ENCODE results near the gene LCLAT1. TPM values are rescaled to one million over a fixed set of nuclear protein-coding genes. Genes with fewer than 3 reads are reported as not detected.

Gene LCLAT1
- total RNA-seq, 1 donor from 2014 or later, result 29.3 TPM

GRCh38 chr2:30559544-30560275 is 112.7 kb downstream of the LCLAT1 start:
- Mint-ChIP-seq H3K36me3 (ENCODE audit: insufficient read depth) (peaks cover 8% of the 10 kb centered on the region), H3K4me1 (ENCODE audit: low read depth) (no peaks in the 10 kb centered on the region), H3K9me3 (ENCODE audit: low read depth) (no peaks in the 10 kb centered on the region), H3K27me3 (no peaks in the 10 kb centered on the region), H3K27ac (no peak overlapping the region), H3K4me3 (ENCODE audit: low read depth) (no peak overlapping the region)
- DNase-seq (ENCODE audit: low spot score, unreplicated experiment), result no peak
- TF ChIP-seq CTCF (IDR thresholded peaks at IDR 0.05; ENCODE audit: unreplicated experiment), result no peak

GRCh38 chr2:30561349-30561748 is 114.3 kb downstream of the LCLAT1 start:
- Mint-ChIP-seq H3K27me3 (no peaks in the 10 kb centered on the region), H3K4me1 (ENCODE audit: low read depth) (no peaks in the 10 kb centered on the region), H3K27ac (no peak overlapping the region), H3K4me3 (ENCODE audit: low read depth) (no peak overlapping the region), H3K36me3 (ENCODE audit: insufficient read depth) (peaks cover 11% of the 10 kb centered on the region), H3K9me3 (ENCODE audit: low read depth) (no peaks in the 10 kb centered on the region)
- no peak for DNase-seq (ENCODE audit: low spot score, unreplicated experiment)
- no peak for TF ChIP-seq CTCF (IDR thresholded peaks at IDR 0.05; ENCODE audit: unreplicated experiment)

- H3K4me1 Mint-ChIP-seq (ENCODE audit: low read depth), result no peaks in the 10 kb centered on the region
- no peak for DNase-seq (ENCODE audit: low spot score, unreplicated experiment)
- H3K27me3 Mint-ChIP-seq, result no peaks in the 10 kb centered on the region
- H3K9me3 Mint-ChIP-seq (ENCODE audit: low read depth), result no peaks in the 10 kb centered on the region
- peaks cover 11% of the 10 kb centered on the region for H3K36me3 Mint-ChIP-seq (ENCODE audit: insufficient read depth)
- no peak for TF ChIP-seq CTCF (IDR thresholded peaks at IDR 0.05; ENCODE audit: unreplicated experiment)
- no peak overlapping the region for H3K27ac Mint-ChIP-seq
- no peak overlapping the region for H3K4me3 Mint-ChIP-seq (ENCODE audit: low read depth)
Observed at GRCh38 chr2:30565851-30566358, 118.9 kb downstream of the LCLAT1 start.

GRCh38 chr2:30566631-30567030 is 119.6 kb downstream of the LCLAT1 start:
- no peak for TF ChIP-seq CTCF (IDR thresholded peaks at IDR 0.05; ENCODE audit: unreplicated experiment)
- no peak for DNase-seq (ENCODE audit: low spot score, unreplicated experiment)
- no peaks in the 10 kb centered on the region for H3K9me3 Mint-ChIP-seq (ENCODE audit: low read depth)
- no peak overlapping the region for H3K4me3 Mint-ChIP-seq (ENCODE audit: low read depth)
- H3K27me3 Mint-ChIP-seq, result no peaks in the 10 kb centered on the region
- peaks cover 11% of the 10 kb centered on the region for H3K36me3 Mint-ChIP-seq (ENCODE audit: insufficient read depth)
- H3K4me1 Mint-ChIP-seq (ENCODE audit: low read depth), result no peaks in the 10 kb centered on the region
- H3K27ac Mint-ChIP-seq, result no peak overlapping the region

- no peak overlapping the region for H3K4me3 Mint-ChIP-seq (ENCODE audit: low read depth)
- no peaks in the 10 kb centered on the region for H3K4me1 Mint-ChIP-seq (ENCODE audit: low read depth)
- TF ChIP-seq CTCF (IDR thresholded peaks at IDR 0.05; ENCODE audit: unreplicated experiment), result no peak
- H3K36me3 Mint-ChIP-seq (ENCODE audit: insufficient read depth), result peaks cover 14% of the 10 kb centered on the region
- H3K27me3 Mint-ChIP-seq, result no peaks in the 10 kb centered on the region
- no peak for DNase-seq (ENCODE audit: low spot score, unreplicated experiment)
- no peak overlapping the region for H3K27ac Mint-ChIP-seq
- no peaks in the 10 kb centered on the region for H3K9me3 Mint-ChIP-seq (ENCODE audit: low read depth)
Observed at GRCh38 chr2:30567317-30567716, 120.3 kb downstream of the LCLAT1 start.

All from progenitor cell of endocrine pancreas (in vitro differentiated cells).